ENCODE measurements around the gene THADA.

Gene THADA

DNA sequence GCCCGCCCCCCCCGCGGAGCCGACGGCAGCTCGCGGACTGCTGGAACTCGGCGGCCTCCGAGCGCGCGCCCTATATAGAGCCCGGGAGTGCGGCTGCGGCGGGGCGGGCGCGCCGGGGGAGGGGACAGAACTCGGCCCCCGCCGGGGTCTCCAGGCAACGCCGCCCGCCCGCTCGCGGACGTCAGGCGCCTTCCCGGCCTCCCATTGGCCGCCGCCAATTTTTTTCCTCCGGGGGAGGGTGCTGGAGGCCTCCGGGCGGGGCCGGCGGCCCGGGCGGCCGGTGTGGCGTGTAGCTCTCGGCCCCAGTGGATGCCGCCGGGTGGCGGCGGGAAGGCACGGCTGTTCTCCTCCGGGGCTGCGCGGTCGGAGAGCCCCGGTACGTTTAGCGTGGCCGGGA, 369.3 kb downstream of the THADA start, which contains the start of gene ZFP36L2:
ZFP36L2 (minus strand) TSS at position 49 of the 397 bp plus-strand sequence. CDS start 291 bp downstream, outside the sequence.
- H3K4me3 ChIP-seq (ENCODE audit: low read length): peak within 1 kb of the TSS; percentile 80
- peak; percentile 96 for DNase-seq (ENCODE audit: low read depth)
- TF ChIP-seq CTCF (conservative IDR thresholded peaks at IDR 0.05; ENCODE audit: low read length): 0 out of 2 replicates have a peak, but pooled peaks have one; percentile 8

DNA sequence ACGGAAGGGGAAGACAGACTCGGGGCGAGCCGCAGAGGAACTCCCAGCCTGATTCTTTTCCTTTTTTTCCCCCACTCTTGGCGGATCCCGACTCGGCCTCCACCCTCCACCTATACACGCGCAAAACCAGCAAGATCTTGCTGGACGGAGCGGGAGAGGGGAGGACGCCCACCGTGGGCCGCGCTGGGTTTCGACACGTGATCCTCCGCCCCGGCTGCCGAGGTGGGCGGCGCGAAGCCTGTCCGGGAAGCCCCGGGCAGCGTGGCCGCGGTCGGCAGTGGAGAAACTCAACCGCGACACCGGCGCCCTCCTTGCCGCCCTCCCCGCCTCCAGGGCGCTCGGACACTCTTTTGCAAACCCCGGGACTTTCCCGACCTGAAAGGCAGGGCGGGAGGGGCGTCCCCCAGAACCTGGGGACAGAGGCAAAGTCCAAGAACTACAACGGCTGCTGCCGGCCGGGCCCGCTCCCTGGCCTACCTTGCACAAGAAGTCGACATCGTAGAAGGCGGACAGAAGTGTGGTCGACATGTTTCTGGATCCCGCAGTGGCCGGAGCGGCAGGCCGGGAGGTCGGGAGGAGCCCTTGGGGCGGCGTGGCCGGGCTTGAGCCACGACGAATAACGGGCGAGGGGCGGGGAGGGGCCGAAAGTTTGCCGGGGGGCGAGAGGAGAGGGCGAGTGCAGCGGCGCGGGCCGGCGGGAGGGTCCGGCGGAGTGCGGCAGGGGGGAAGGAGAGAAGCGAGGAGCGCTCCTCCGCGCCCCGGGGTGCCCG, 369.9 kb downstream of the THADA start:
- peak overlapping the region; percentile 72 for H3K4me3 ChIP-seq (ENCODE audit: low read length)
- peak; percentile 64 for DNase-seq (ENCODE audit: low read depth)
- no peak for TF ChIP-seq CTCF (conservative IDR thresholded peaks at IDR 0.05; ENCODE audit: low read length)

GRCh38 chr2:43225093-43225787, 370.6 kb downstream of the THADA start:
- H3K4me3 ChIP-seq (ENCODE audit: low read length): peak overlapping the region; percentile 72
- no peak for TF ChIP-seq CTCF (conservative IDR thresholded peaks at IDR 0.05; ENCODE audit: low read length)
- peak; percentile 72 for DNase-seq (ENCODE audit: low read depth)

DNA sequence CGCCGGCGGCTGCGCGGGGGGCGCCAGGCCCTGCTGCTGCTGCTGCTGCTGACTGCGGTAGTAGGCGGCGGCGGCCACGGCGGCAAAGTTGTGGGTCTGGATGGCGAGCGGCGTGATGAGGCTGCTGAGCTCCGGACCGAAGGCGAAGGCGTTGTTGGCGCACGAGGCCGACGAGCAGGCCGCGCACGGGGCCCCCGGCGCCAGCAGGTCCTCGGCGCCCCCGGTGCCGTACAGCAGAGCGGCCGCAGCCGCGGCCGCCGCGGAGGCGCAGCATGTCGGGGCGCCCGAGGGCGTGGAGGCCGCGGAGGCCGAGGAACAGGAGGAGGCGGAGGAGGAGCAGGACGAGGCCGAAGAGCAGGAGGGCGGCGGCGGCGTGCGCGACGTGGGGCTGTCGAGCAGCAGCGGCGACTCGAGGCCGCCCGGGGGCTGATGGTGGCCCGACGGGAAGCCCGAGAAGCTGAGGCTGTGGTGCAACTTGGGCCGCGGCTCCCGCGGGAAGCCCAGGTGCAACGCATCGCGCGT, 371.2 kb downstream of the THADA start:
- peak; percentile 47 for DNase-seq (ENCODE audit: low read depth)
- peak overlapping the region; percentile 72 for H3K4me3 ChIP-seq (ENCODE audit: low read length)
- TF ChIP-seq CTCF (conservative IDR thresholded peaks at IDR 0.05; ENCODE audit: low read length): no peak

DNA sequence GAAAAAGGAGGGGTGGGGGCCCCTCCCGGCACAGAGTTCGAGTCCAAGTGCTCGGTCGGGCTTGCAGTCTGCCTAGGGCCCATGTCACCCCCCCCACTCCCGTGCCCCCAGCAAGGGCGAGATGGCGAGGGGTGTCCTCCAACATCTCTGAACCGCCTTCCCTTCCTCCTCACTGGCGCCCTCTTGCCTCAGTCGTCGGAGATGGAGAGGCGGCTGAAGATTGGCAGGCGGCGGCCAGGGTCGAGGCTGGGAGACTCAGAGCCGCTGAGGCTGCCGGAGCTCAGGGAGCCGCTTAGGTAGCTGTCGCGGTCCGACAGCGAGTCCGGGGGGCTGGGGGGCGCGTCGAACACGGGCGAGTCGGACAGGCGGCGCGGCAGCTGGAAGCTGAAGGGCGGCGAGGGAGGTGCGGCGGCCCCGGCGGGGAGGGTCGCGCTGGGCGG, 371.7 kb downstream of the THADA start:
- peak overlapping the region; percentile 72 for H3K4me3 ChIP-seq (ENCODE audit: low read length)
- DNase-seq (ENCODE audit: low read depth): peak; percentile 75
- peak; percentile 51 for TF ChIP-seq CTCF (conservative IDR thresholded peaks at IDR 0.05; ENCODE audit: low read length)

GRCh38 chr2:43223521-43224001, 372.3 kb downstream of the THADA start:
- DNase-seq (ENCODE audit: low read depth): peak; percentile 73
- peak overlapping the region; percentile 72 for H3K4me3 ChIP-seq (ENCODE audit: low read length)
- no peak for TF ChIP-seq CTCF (conservative IDR thresholded peaks at IDR 0.05; ENCODE audit: low read length)

All from AG10803 (cell line).